ENCODE results near the gene KRIT1. TPM values are rescaled to one million over a fixed set of nuclear protein-coding genes. Genes with fewer than 3 reads are reported as not detected.

KRIT1 gene
- total RNA-seq, result 10 to 100 TPM; 35.8 to 94.5 TPM
- polyA plus RNA-seq, result 10 to 100 TPM; 15.6 to 16.5 TPM
- long read RNA-seq, donor 1, partial matches to known transcripts, result 153 of 156 reads
- long read RNA-seq, donor 1, other reads (novel, unspliced or antisense), result 0 of 156 reads
- long read RNA-seq, donor 2, partial matches to known transcripts, result 6 of 7 reads
- long read RNA-seq, donor 2, other reads (novel, unspliced or antisense), result 0 of 7 reads
- long read RNA-seq, donor 3, partial matches to known transcripts, result 13 of 18 reads
- long read RNA-seq, donor 3, other reads (novel, unspliced or antisense), result 0 of 18 reads
- long read RNA-seq, donor 4, partial matches to known transcripts, result 8 of 10 reads
- long read RNA-seq, donor 4, other reads (novel, unspliced or antisense), result 0 of 10 reads
- long read RNA-seq, donor 5, partial matches to known transcripts, result 25 of 29 reads
- long read RNA-seq, donor 5, other reads (novel, unspliced or antisense), result 0 of 29 reads

GRCh38 chr7:92245487-92246359, at the start of gene KRIT1, which contains the start of gene ANKIB1:
Gene KRIT1, minus strand, starts transcription at chr7:92245914. Its CDS starts 3,779 bp downstream, at chr7:92242135.
Gene ANKIB1, plus strand, starts transcription at chr7:92245974. Its CDS starts 49,005 bp downstream, at chr7:92294979.
- peak; percentile 95 for ATAC-seq (ENCODE audit: insufficient read depth, low FRiP score)
- WGBS, 2 donors, result 0% methylated on average over 45 to 71 of the region's 71 CpGs
- TF ChIP-seq, protein P1, sequence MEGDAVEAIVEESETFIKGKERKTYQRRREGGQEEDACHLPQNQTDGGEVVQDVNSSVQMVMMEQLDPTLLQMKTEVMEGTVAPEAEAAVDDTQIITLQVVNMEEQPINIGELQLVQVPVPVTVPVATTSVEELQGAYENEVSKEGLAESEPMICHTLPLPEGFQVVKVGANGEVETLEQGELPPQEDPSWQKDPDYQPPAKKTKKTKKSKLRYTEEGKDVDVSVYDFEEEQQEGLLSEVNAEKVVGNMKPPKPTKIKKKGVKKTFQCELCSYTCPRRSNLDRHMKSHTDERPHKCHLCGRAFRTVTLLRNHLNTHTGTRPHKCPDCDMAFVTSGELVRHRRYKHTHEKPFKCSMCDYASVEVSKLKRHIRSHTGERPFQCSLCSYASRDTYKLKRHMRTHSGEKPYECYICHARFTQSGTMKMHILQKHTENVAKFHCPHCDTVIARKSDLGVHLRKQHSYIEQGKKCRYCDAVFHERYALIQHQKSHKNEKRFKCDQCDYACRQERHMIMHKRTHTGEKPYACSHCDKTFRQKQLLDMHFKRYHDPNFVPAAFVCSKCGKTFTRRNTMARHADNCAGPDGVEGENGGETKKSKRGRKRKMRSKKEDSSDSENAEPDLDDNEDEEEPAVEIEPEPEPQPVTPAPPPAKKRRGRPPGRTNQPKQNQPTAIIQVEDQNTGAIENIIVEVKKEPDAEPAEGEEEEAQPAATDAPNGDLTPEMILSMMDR (IDR thresholded peaks at IDR 0.05; ENCODE audit: control extremely low read depth, extremely low read depth), result no peak

DNA sequence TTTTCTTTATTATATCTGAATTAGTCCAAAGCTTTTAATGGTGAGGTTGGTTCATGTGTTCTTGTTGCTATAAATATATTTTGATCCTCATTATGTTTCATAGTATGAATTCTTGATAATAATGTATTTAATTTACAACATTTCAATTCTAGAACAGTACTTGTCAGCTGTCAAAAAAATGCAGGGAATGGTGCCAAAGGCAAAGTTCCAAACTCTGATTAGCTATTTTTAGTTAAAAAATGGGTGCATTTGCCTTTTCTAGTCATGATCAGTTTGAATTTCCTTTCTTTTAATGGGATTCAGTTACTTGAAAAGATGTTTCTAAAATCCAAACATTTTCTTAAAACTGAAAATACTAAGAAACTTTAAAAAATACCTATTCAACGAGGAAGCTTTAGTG, 49.7 kb upstream of the KRIT1 start:
- H3K36me3 ChIP-seq (ENCODE audit: control insufficient read depth in 4 of 4, insufficient read depth in 4 of 4, low read length in 4 of 4), result peaks cover 0 to 4% (median 0%) of the 10 kb centered on the region in 4 donors
- no peak for ATAC-seq (ENCODE audit: insufficient read depth, low FRiP score)
- peak in 2 of 3 donors; percentile 25 to 34 for DNase-seq
- H3K9me3 ChIP-seq (ENCODE audit: control insufficient read depth in 4 of 4, insufficient read depth in 3 of 4, low read length in 3 of 4), result no peaks in the 10 kb centered on the region
- WGBS, 2 donors, result 61 to 74% methylated on average over 1 of the region's 1 CpG
- peaks cover 0 to 30% (median 8%) of the 10 kb centered on the region in 5 donors for H3K4me1 ChIP-seq (ENCODE audit: control insufficient read depth in 5 of 5, insufficient read depth in 5 of 5, low read length in 5 of 5)
- no peaks in the 10 kb centered on the region for H3K27me3 ChIP-seq (ENCODE audit: control insufficient read depth in 3 of 3, insufficient read depth in 3 of 3, low read length in 2 of 3)
- TF ChIP-seq, protein P1 (IDR thresholded peaks at IDR 0.05; ENCODE audit: control extremely low read depth, extremely low read depth), result no peak
- H3K9ac ChIP-seq (ENCODE audit: insufficient read depth in 1 of 2, low read length in 2 of 2), result no peak overlapping the region
- no peak overlapping the region for H3K27ac ChIP-seq (ENCODE audit: low read depth in 1 of 2, low read length in 1 of 2)
- H3K4me3 ChIP-seq, result no peak overlapping the region

More at GRCh38 chr7:92245487-92246359, at the start of gene KRIT1, which contains the start of gene ANKIB1:
- Histone ChIP-seq H3K4me1 (ENCODE audit: control insufficient read depth in 5 of 5, insufficient read depth in 5 of 5, low read length in 5 of 5) (peaks cover 0 to 29% (median 11%) of the 10 kb centered on the region in 5 donors), H3K9ac (ENCODE audit: insufficient read depth in 1 of 2, low read length in 2 of 2) (peak within 1 kb of the TSS; percentile 87 to 92), H3K9me3 (ENCODE audit: control insufficient read depth in 4 of 4, insufficient read depth in 3 of 4, low read length in 3 of 4) (no peaks in the 10 kb centered on the region), H3K27ac (ENCODE audit: low read depth in 1 of 2, low read length in 1 of 2) (peak within 1 kb of the TSS; percentile 88 to 98), H3K36me3 (ENCODE audit: control insufficient read depth in 4 of 4, insufficient read depth in 4 of 4, low read length in 4 of 4) (peaks cover 0 to 4% (median under 1%) of the 10 kb centered on the region in 4 donors), H3K27me3 (ENCODE audit: control insufficient read depth in 3 of 3, insufficient read depth in 3 of 3, low read length in 2 of 3) (no peaks in the 10 kb centered on the region), H3K4me3 (peak within 1 kb of the TSS; percentile 93)
- DNase-seq, result peak; percentile 92 to 94 (median 92)

DNA sequence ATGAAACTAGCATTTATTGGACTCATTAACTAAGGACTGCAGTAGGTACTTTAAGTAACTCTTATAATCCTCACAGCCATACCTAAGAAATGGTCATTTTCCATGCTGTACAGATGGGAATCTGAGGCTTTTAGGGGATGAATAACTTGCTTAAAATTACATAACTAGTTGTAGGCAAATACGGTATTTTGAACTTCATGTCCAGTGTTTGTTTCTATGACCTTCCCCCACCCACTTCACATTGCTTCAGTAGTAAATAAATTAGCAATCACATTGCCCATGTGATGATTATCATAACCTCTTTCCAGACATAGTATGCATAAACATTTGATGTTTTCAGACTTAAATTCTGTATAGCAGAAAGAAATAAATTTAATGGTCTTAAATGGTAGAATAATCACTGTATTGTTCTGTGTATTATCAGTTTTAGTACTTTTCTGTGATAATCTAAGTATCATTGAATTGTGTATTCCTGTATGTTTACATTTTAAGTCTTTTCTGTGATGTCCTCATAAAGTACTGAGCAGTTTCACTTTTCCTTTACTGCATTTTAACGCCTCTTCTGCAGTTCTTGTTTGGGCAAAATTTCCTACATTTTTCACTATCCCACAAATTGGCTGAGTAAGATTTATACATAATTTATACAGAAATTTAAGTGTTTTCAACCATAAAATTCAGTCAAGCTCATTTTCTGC, 48.3 kb upstream of the KRIT1 start:
- Histone ChIP-seq H3K4me3 (no peak overlapping the region), H3K36me3 (ENCODE audit: control insufficient read depth in 4 of 4, insufficient read depth in 4 of 4, low read length in 4 of 4) (peaks cover 0 to 4% (median 0%) of the 10 kb centered on the region in 4 donors), H3K27me3 (ENCODE audit: control insufficient read depth in 3 of 3, insufficient read depth in 3 of 3, low read length in 2 of 3) (no peaks in the 10 kb centered on the region), H3K9ac (ENCODE audit: insufficient read depth in 1 of 2, low read length in 2 of 2) (peak overlapping the region in 1 of 2 donors; percentile 42), H3K27ac (ENCODE audit: low read depth in 1 of 2, low read length in 1 of 2) (no peak overlapping the region), H3K9me3 (ENCODE audit: control insufficient read depth in 4 of 4, insufficient read depth in 3 of 4, low read length in 3 of 4) (no peaks in the 10 kb centered on the region), H3K4me1 (ENCODE audit: control insufficient read depth in 5 of 5, insufficient read depth in 5 of 5, low read length in 5 of 5) (peaks cover 0 to 23% (median 5%) of the 10 kb centered on the region in 5 donors)
- DNase-seq (peak in 2 of 3 donors; percentile 59 to 63), ATAC-seq (ENCODE audit: insufficient read depth, low FRiP score) (no peak)
- 33 to 56% methylated on average over 2 of the region's 2 CpGs for WGBS, 2 donors
- TF ChIP-seq, protein P1 (IDR thresholded peaks at IDR 0.05; ENCODE audit: control extremely low read depth, extremely low read depth), result no peak
